Heart right ventricle (tissue), 16 donors: ENCODE data around the gene DRC1. TPM values are rescaled to one million over a fixed set of nuclear protein-coding genes. Genes with fewer than 3 reads are reported as not detected.

ENCODE experiments used
- ATAC-seq, 8 donors: fragments of 200-7000 bp; cut with Tn5 transposase; one replicate each; pipeline ENCODE4 v1.9.1; 2020; ENCODE audit warnings: mild to moderate bottlenecking in 8 of 8, moderate library complexity in 8 of 8, moderate number of reproducible peaks in 1 of 8
- DNase-seq, 2 donors: peaks; one replicate each; pipeline ENCODE4 v3.0.0-alpha.2; 2020
- H3K27ac ChIP-seq, 10 donors: fragments of 200-600 bp; sonication (generic) in 2 of 10; one replicate each; pipeline versions ENCODE4 v1.5.0 to v1.8.0; 2020 to 2022; ENCODE audit warnings: mild to moderate bottlenecking in 3 of 10
- H3K27me3 ChIP-seq, 7 donors: fragments of 200-600 bp; one replicate each; pipeline ENCODE4 v1.8.0; 2021 to 2022; ENCODE audit warnings: mild to moderate bottlenecking in 2 of 7
- H3K36me3 ChIP-seq, 9 donors: fragments of 200-600 bp; sonication (generic) in 1 of 9; one replicate each; pipeline versions ENCODE4 v1.5.0 to v1.8.0; 2020 to 2022; ENCODE audit warnings: mild to moderate bottlenecking in 2 of 9
- H3K4me1 ChIP-seq, 9 donors: fragments of 200-600 bp; sonication (generic) in 1 of 9; one replicate each; pipeline versions ENCODE4 v1.5.0 to v1.8.0; 2020 to 2022; ENCODE audit warnings: mild to moderate bottlenecking in 4 of 9
- H3K4me3 ChIP-seq, 10 donors: fragments of 200-600 bp; sonication (generic) in 2 of 10; one replicate each; pipeline versions ENCODE4 v1.5.0 to v1.8.0; 2020 to 2022; ENCODE audit warnings: mild to moderate bottlenecking in 7 of 10, moderate library complexity in 2 of 10
- H3K9me3 ChIP-seq, 11 donors: fragments of 200-600 bp in 10 of 11; sonication (generic) in 2 of 11; one replicate each; pipeline versions ENCODE4 v1.5.0 to v1.8.0; 2013 to 2022; ENCODE audit warnings: mild to moderate bottlenecking in 2 of 11, control low read depth in 1 of 11, moderate library complexity in 1 of 11
- WGBS, 2 donors: extraction: QIAGEN DNeasy Blood & Tissue Kit; methylation state at CpG; one replicate each; pipeline ENCODE4 v1.1.7; 2013; ENCODE audit warnings: inconsistent platforms in 1 of 2; 5-methylcytosine and 5-hydroxymethylcytosine counted together
- intact Hi-C, 10 donors: fragments of 100-400 bp; cut with DNase I; formaldehyde crosslinking; loops; one replicate each; pipeline versions ENCODE4 v1.11.1 to v1.14.2; 2022
- polyA plus RNA-seq, 2 donors: library from polyadenylated mRNA; stranded (reverse); fragments of 200-250 nt; gene quantifications; one replicate each; pipeline ENCODE4 v1.2.3, GENCODE V29; 2013
- total RNA-seq, 10 donors: library from RNA; stranded (reverse); fragmentation: NEBNext Ultra II Directional in 3 of 10; extraction: Animal tissue kit (Norgen Biotek cat#: 25700) in 3 of 10; gene quantifications; one replicate each; pipeline versions ENCODE4 v1.2.1 to v1.2.4, GENCODE V29; 2021 to 2023
- TF ChIP-seq, protein P1 (sequence below), 9 donors: fragments of 200-600 bp; sonication (generic) in 2 of 9; IDR thresholded peaks; one replicate each; pipeline versions ENCODE4 v1.5.0 to v1.8.0; 2021 to 2022; ENCODE audit warnings: antibody characterized with exemption in 9 of 9, mild to moderate bottlenecking in 5 of 9, moderate library complexity in 1 of 9
- donor health status: Arrhythmogenic right ventricular cardiomyopathy.
- donor health status: ischemic (EF 13 %, LVEDD 7.1; RV severe dilation, severe dysfunction).
- donor health status: healthy with polysubstance abuse.
- donor health status: DM: no; HTN: yes; CAD: no.
- donor health status: DM: no; HTN: no; CAD: no.
- donor health status: ischemic (EF 25% LVEDD 6.9; RV normal size, moderate dysfunction).
- donor health status: ischemic (EF 25% LVEDD 5.7; RV mildly dilated, moderate dysfunction).
- donor health status: healthy.
- donor health status: DM: yes; HTN: yes; CAD: no.
- donor health status: Ischemic cardiomyopathy.
- donor health status: ischemic (EF 35%, LVEDD 5.7; RV mildly dilated, moderate dysfunction).
- donor health status: nonischemic (EF 11% LVEDD 7.7; RV severe dilation, severe dysfunction).
- donor health status: DM: yes; HTN: yes; CAD: no.
- donor health status: PGD.
- donor health status: ischemic (EF 29% LVEDD 5.4; RV normal size, mild dysfunction).
- donor health status: nonischemic (EF 23%, LVEDD 6.1; RV moderate dilation, normal function).

DRC1 gene
- total and polyA plus RNA-seq, 12 donors: 0.06 to 0.37 (median 0.20) TPM; not detected in 8

DNA sequence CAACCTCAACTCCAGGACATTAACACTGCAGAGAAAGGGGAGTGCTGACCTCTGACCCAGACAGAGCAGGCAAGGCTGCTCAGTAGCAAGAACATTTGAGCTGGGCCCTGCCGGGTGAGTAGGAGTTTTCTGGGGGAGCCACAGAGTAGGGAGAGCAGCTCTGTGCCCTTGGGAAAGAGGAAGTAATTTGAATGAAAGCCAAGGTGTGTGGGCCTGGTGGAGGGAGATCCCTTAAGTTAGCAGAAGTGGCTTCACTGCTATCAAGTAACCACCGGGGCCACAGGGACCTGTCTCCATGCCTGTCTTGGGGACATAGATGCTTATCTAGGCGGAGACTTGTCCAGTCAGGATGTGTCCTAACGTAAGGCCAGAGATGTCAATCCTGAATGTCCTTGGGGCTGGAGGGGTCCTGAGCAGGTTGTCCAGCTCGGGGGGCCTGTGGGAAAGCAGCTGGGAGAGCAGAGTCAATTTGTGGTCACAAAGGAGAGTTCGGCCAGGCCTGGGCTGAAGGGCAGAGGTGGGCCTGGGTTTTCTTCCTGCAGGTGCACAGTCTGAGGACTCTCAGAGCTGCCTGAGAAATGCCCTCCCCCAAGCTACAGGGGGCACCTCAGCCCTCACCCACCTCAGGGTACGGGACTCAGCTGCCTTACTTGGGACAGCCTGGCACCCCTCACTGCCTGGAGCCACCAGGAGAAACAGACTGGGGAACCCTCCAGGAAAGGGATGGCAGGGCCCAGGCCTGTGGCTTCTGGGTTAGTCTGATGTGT, 91.2 kb downstream of the DRC1 start:
- TF ChIP-seq, protein P1, sequence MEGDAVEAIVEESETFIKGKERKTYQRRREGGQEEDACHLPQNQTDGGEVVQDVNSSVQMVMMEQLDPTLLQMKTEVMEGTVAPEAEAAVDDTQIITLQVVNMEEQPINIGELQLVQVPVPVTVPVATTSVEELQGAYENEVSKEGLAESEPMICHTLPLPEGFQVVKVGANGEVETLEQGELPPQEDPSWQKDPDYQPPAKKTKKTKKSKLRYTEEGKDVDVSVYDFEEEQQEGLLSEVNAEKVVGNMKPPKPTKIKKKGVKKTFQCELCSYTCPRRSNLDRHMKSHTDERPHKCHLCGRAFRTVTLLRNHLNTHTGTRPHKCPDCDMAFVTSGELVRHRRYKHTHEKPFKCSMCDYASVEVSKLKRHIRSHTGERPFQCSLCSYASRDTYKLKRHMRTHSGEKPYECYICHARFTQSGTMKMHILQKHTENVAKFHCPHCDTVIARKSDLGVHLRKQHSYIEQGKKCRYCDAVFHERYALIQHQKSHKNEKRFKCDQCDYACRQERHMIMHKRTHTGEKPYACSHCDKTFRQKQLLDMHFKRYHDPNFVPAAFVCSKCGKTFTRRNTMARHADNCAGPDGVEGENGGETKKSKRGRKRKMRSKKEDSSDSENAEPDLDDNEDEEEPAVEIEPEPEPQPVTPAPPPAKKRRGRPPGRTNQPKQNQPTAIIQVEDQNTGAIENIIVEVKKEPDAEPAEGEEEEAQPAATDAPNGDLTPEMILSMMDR (IDR thresholded peaks at IDR 0.05): no peak
- no peaks in the 10 kb centered on the region for H3K9me3 ChIP-seq
- peaks cover 0 to 7% (median 0%) of the 10 kb centered on the region in 7 donors for H3K27me3 ChIP-seq
- WGBS, 2 donors: 80 to 87% methylated on average over 7 of the region's 7 CpGs
- peaks cover 0 to 3% (median 0%) of the 10 kb centered on the region in 9 donors for H3K4me1 ChIP-seq
- ATAC-seq (no peak), DNase-seq (no peak)
- H3K27ac ChIP-seq: no peak overlapping the region
- H3K36me3 ChIP-seq: no peaks in the 10 kb centered on the region
- intact Hi-C loops: no loop called here
- H3K4me3 ChIP-seq: no peak overlapping the region

DNA sequence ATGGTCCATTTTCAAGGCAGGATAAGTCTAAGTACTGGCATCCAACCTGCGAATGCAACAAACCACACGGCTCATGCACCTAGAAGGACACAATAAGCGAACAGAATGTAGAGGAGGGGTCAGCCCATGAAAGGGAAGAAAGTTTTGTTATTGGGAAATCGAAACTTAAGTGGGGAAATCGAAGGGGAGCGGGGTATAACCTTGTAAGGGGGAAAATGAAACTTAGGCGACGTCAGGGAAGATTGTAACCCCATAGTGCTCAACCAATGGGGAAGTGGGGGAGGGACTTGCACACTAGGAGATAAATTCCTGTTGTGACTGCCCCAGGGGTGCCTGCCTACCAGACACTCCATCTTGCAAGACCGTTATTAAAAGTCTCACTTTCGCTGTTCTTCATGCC, 91.8 kb downstream of the DRC1 start:
- TF ChIP-seq, protein P1 (IDR thresholded peaks at IDR 0.05): no peak
- no peak for DNase-seq
- no peak overlapping the region for H3K27ac ChIP-seq
- ATAC-seq: no peak
- no peaks in the 10 kb centered on the region for H3K36me3 ChIP-seq
- peaks cover 0 to 11% (median 0%) of the 10 kb centered on the region in 7 donors for H3K27me3 ChIP-seq
- no peaks in the 10 kb centered on the region for H3K9me3 ChIP-seq
- intact Hi-C loops: no loop called here
- WGBS, 2 donors: 88 to 92% methylated on average over 10 of the region's 10 CpGs
- peaks cover 0 to 3% (median 0%) of the 10 kb centered on the region in 9 donors for H3K4me1 ChIP-seq
- H3K4me3 ChIP-seq: no peak overlapping the region

DNA sequence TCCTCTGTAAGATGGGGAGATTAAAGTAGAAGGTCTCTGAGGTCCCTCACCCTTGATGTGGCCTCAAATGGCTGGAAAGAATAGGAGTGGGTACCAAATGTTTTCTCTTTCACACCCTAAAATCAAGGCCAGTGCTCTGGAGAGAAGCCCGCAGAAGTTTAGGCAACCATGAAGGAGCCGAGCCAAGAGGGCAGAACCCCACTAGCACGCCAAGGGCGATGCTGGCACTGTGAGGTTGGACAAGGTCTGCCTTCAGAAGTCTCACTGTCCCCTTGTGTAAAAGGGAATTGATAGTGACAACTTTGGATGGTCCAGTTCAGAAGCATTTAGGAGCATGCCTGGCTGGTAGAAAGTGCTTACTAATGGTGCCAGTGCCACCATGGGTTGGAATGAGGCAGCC, 92.5 kb downstream of the DRC1 start:
- Histone ChIP-seq H3K4me1 (peaks cover 0 to 3% (median 0%) of the 10 kb centered on the region in 9 donors), H3K27ac (no peak overlapping the region), H3K4me3 (no peak overlapping the region), H3K36me3 (no peaks in the 10 kb centered on the region), H3K27me3 (peaks cover 0 to 17% (median 0%) of the 10 kb centered on the region in 7 donors), H3K9me3 (no peaks in the 10 kb centered on the region)
- TF ChIP-seq, protein P1 (IDR thresholded peaks at IDR 0.05): no peak
- intact Hi-C loops: no loop called here
- DNase-seq (no peak), ATAC-seq (no peak)
- WGBS, 2 donors: 96% methylated on average over 4 of the region's 4 CpGs

DNA sequence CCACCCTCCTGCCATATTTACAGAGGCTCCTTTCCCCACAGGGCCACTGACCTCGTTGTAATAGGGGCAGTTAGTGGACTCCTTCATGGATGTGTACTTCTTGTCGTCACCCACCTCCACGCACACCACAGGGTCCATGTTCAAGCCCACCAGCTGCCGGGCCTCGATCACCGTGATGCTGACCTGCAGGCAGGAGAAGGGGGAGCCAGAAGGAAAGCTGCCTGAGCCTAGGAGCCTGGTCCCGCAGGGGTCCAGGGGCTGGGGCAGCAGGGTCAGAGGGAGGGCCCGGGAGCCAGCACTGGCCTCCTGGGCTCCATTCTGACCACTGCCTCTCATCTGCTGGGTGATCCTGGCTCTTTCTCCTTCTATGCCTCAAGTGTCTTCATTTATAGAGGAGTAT, 93.2 kb downstream of the DRC1 start:
- no peaks in the 10 kb centered on the region for H3K36me3 ChIP-seq
- TF ChIP-seq, protein P1 (IDR thresholded peaks at IDR 0.05): no peak
- DNase-seq: no peak
- no peaks in the 10 kb centered on the region for H3K9me3 ChIP-seq
- peaks cover 0 to 3% (median 0%) of the 10 kb centered on the region in 9 donors for H3K4me1 ChIP-seq
- H3K27me3 ChIP-seq: peaks cover 0 to 22% (median 0%) of the 10 kb centered on the region in 7 donors
- H3K27ac ChIP-seq: no peak overlapping the region
- intact Hi-C loops: no loop called here
- whole genome bisulfite sequencing, 2 donors: 91 to 93% methylated on average over 8 of the region's 8 CpGs
- H3K4me3 ChIP-seq: no peak overlapping the region
- no peak for ATAC-seq
